Endothelial cell (in vitro differentiated cells): ENCODE measurements around the gene SLIT1. TPM values are rescaled to one million over a fixed set of nuclear protein-coding genes. Genes with fewer than 3 reads are reported as not detected.

Source experiments
- DNase-seq: peaks from one replicate; pipeline ENCODE4 v3.0.0; 2021; ENCODE audit warnings: low spot score
- H3K27ac Mint-ChIP-seq: one replicate; pipeline ENCODE4 v1.8.0; 2021; ENCODE audit warnings: mixed read lengths, inconsistent platforms; ENCODE audit not compliant: unreplicated experiment
- H3K27me3 Mint-ChIP-seq: one replicate; pipeline ENCODE4 v1.8.0; 2021; ENCODE audit warnings: mild to moderate bottlenecking, moderate library complexity, mixed read lengths, inconsistent platforms; ENCODE audit not compliant: unreplicated experiment
- H3K36me3 Mint-ChIP-seq: one replicate; pipeline ENCODE4 v1.8.0; 2021; ENCODE audit warnings: mild to moderate bottlenecking, low read depth, mixed read lengths, inconsistent platforms; ENCODE audit not compliant: unreplicated experiment
- H3K4me1 Mint-ChIP-seq: one replicate; pipeline ENCODE4 v1.8.0; 2021; ENCODE audit warnings: mild to moderate bottlenecking, mixed read lengths, inconsistent platforms; ENCODE audit not compliant: unreplicated experiment
- H3K4me3 Mint-ChIP-seq: one replicate; pipeline ENCODE4 v1.8.0; 2021; ENCODE audit warnings: mild to moderate bottlenecking, mixed read lengths, inconsistent platforms; ENCODE audit not compliant: unreplicated experiment
- H3K9me3 Mint-ChIP-seq: one replicate; pipeline ENCODE4 v1.8.0; 2021; ENCODE audit warnings: mixed read lengths, inconsistent platforms; ENCODE audit not compliant: unreplicated experiment
- total RNA-seq: library from RNA; stranded (reverse); fragmentation: NEBNext Ultra II Directional; extraction: Animal tissue kit (Norgen Biotek cat#: 25700); gene quantifications from one replicate; pipeline ENCODE4 v1.2.1, GENCODE V29; 2021; ENCODE audit not compliant: unreplicated experiment
- TF ChIP-seq, protein P1 (sequence below): fragments of 200-600 bp; sonication (generic); IDR thresholded peaks from one replicate; pipeline ENCODE4 v1.5.0; 2021; ENCODE audit warnings: antibody characterized with exemption; ENCODE audit not compliant: unreplicated experiment

Gene SLIT1
- total RNA-seq, 1 donor from 2014 or later, result 0.54 TPM

DNA sequence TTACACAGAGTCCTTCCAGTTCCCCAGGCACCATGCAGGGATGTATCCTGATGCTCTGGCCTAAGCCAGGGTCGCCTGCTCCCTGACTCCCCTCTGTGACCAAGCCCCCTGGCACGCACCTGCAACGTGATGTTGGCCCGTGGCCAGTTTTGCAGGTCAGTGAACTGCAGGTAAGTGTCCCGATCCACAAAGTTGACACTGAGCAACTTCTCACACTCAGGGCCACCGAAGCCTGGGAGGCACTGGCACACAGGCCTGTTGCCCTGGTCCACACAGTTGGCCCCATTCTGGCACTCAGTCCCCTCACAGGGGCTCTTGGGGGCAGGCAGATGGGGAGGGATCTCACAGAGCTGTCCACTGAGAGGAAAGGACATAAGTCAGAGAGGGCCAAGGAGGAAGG, 179.4 kb downstream of the SLIT1 start:
- Mint-ChIP-seq H3K27me3 (peaks cover 6% of the 10 kb centered on the region), H3K4me3 (no peak overlapping the region), H3K36me3 (no peaks in the 10 kb centered on the region), H3K4me1 (peaks cover 2% of the 10 kb centered on the region), H3K9me3 (no peaks in the 10 kb centered on the region), H3K27ac (no peak overlapping the region)
- TF ChIP-seq, protein P1, sequence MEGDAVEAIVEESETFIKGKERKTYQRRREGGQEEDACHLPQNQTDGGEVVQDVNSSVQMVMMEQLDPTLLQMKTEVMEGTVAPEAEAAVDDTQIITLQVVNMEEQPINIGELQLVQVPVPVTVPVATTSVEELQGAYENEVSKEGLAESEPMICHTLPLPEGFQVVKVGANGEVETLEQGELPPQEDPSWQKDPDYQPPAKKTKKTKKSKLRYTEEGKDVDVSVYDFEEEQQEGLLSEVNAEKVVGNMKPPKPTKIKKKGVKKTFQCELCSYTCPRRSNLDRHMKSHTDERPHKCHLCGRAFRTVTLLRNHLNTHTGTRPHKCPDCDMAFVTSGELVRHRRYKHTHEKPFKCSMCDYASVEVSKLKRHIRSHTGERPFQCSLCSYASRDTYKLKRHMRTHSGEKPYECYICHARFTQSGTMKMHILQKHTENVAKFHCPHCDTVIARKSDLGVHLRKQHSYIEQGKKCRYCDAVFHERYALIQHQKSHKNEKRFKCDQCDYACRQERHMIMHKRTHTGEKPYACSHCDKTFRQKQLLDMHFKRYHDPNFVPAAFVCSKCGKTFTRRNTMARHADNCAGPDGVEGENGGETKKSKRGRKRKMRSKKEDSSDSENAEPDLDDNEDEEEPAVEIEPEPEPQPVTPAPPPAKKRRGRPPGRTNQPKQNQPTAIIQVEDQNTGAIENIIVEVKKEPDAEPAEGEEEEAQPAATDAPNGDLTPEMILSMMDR, result no peak
- no peak for DNase-seq

DNA sequence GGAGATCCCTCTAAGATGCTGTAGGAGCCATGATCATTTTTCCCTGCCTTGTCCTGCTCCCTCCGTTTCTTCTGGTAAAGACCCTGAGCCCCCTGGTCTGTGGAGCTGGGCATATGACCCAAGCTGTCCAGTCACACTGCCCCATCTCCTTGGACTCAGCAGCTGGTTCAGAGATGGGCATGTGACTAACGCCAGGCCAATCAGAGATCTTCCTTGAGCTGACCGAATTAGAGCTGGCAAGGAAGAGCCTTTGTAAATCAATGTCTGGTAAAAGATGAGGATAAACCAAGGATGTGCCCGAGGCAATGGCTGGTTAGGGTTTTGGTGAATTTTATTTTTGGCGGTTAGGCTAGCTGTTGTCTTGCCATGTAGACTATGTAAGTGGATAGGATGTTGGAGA, 180.4 kb downstream of the SLIT1 start:
- H3K27ac Mint-ChIP-seq, result no peak overlapping the region
- no peaks in the 10 kb centered on the region for H3K36me3 Mint-ChIP-seq
- H3K9me3 Mint-ChIP-seq, result no peaks in the 10 kb centered on the region
- DNase-seq, result no peak
- TF ChIP-seq, protein P1, result no peak
- peaks cover 2% of the 10 kb centered on the region for H3K4me1 Mint-ChIP-seq
- peaks cover 6% of the 10 kb centered on the region for H3K27me3 Mint-ChIP-seq
- no peak overlapping the region for H3K4me3 Mint-ChIP-seq

DNA sequence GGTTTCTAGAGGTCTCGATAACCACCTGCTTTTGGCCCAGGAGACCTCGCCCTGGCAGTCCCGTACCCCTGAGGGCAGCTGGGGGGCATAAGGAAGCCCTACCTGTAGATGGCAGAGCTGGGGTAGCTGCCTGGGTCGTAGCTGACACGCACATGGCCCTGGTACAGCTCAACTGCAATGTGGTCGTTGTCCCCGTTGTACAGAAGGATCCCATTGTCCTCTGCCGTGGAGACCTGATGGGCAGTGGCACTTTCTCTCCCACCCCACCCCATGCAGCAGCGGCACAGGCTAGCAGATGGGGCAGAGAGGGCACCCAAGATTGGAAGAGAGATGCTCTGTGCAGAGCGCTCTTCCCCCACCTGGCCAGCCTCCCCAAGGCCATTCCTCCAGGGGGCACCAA, 181.2 kb downstream of the SLIT1 start:
- peaks cover 6% of the 10 kb centered on the region for H3K27me3 Mint-ChIP-seq
- no peak overlapping the region for H3K4me3 Mint-ChIP-seq
- peaks cover 2% of the 10 kb centered on the region for H3K4me1 Mint-ChIP-seq
- TF ChIP-seq, protein P1, result no peak
- H3K36me3 Mint-ChIP-seq, result no peaks in the 10 kb centered on the region
- DNase-seq, result no peak
- no peak overlapping the region for H3K27ac Mint-ChIP-seq
- no peaks in the 10 kb centered on the region for H3K9me3 Mint-ChIP-seq

DNA sequence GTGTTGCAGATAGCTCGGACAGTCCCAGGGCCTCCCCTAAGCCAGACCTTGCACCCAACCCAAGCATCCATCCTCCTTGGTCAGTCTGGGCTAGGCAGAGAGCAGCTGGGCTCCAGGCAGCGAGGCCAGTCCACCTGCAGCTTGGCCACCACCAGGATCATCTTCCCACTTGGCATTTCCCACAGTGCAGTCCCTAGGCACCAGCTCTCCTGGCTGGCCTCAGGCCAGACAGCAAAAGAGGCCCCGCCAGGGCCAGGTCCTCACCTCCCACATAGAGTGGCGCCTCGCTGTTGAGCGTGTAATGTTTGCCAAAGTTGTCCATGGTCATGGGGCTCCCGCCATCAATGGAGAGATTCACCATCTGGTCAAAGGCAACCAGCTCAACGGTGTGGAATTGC, 182.0 kb downstream of the SLIT1 start:
- no peak overlapping the region for H3K4me3 Mint-ChIP-seq
- DNase-seq, result no peak
- TF ChIP-seq, protein P1, result no peak

DNA sequence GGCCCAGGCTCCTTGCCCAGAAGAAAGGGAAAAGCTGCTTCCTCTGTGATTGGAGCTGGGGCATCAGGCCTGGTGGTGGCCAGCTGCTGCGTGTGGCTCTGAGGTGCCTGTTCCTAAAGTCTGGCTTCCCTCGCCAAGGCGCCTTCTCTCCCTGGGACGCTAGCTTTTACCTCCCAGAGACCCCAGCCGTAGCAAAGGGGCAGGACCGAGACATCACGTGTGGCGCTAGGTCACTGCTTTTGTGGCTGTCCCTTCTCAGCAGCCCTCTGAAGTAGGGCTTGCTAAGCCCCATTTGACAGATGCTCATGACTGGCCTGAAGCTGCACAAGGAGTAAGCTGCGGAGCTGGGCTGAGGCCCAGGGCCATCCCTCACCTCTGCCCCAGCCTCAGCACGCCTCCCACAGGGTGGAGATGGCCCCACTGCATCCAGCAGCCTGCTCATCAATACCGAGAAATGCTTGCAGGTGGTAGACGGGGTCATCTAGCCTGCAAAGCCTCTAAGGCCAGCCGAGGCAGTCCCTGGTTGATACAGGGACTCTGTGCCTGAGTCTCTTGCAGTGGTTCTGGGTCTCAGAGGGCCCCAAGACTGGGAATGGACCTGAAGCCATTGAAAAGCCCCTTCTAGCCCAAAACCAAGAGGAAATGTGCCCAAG, 182.5 kb downstream of the SLIT1 start:
- Mint-ChIP-seq H3K36me3 (no peaks in the 10 kb centered on the region), H3K9me3 (no peaks in the 10 kb centered on the region), H3K4me3 (no peak overlapping the region), H3K4me1 (peaks cover 2% of the 10 kb centered on the region), H3K27me3 (peaks cover 7% of the 10 kb centered on the region), H3K27ac (no peak overlapping the region)
- TF ChIP-seq, protein P1, result no peak
- DNase-seq, result no peak

More for the DNA sequence above, 182.0 kb downstream of the SLIT1 start:
- H3K9me3 Mint-ChIP-seq, result no peaks in the 10 kb centered on the region
- no peaks in the 10 kb centered on the region for H3K36me3 Mint-ChIP-seq
- peaks cover 2% of the 10 kb centered on the region for H3K4me1 Mint-ChIP-seq
- no peak overlapping the region for H3K27ac Mint-ChIP-seq
- peaks cover 6% of the 10 kb centered on the region for H3K27me3 Mint-ChIP-seq
